CD4-positive, alpha-beta T cell (primary cell): ENCODE data around the gene RMRP. TPM values are rescaled to one million over a fixed set of nuclear protein-coding genes. Genes with fewer than 3 reads are reported as not detected.

Experiments
- ATAC-seq: fragments of 200-7000 bp; cut with Tn5 transposase; one replicate; pipeline ENCODE4 v1.10.0; 2022; ENCODE audit warnings: mild to moderate bottlenecking; ENCODE audit not compliant: poor library complexity
- CTCF ChIA-PET: fragments of 350-600 bp; sonication (Branson Sonifier 250); formaldehyde crosslinking; loops from one replicate; lab custom pipeline; 2021; ENCODE audit warnings: antibody characterized with exemption, inconsistent platforms; lab: Charles Lee
- POLR2A ChIA-PET: fragments of 350-600 bp; sonication (Branson Sonifier 250); formaldehyde crosslinking; loops from one replicate; lab custom pipeline; 2021; ENCODE audit warnings: antibody characterized with exemption, inconsistent platforms; lab: Charles Lee
- DNase-seq, 14 experiments: peaks; one replicate each; pipeline ENCODE4 v3.0.0-alpha.2; 2013 to 2020; ENCODE audit warnings: mixed read lengths in 2 of 14
- H3K27ac ChIP-seq, 2 donors: one replicate each; pipeline versions ENCODE4 v1.5.1 to v1.7.0; 2013; ENCODE audit warnings: low read length in 2 of 2, low read depth in 1 of 2, mild to moderate bottlenecking in 1 of 2
- H3K27me3 ChIP-seq, 2 experiments: 1 replicate in 1 of 2; 2 replicates in 1 of 2; pipeline versions ENCODE4 v1.6.1 to v1.7.0; 2013; ENCODE audit warnings: low read length in 2 of 2, control low read depth in 1 of 2, mild to moderate bottlenecking in 1 of 2, moderate library complexity in 1 of 2; ENCODE audit not compliant: insufficient read depth in 2 of 2, control insufficient read depth in 1 of 2
- H3K36me3 ChIP-seq: one replicate; pipeline ENCODE4 v1.6.1; 2013; ENCODE audit warnings: low read length, control low read depth; ENCODE audit not compliant: insufficient read depth
- H3K4me1 ChIP-seq: one replicate; pipeline ENCODE4 v1.6.1; 2013; ENCODE audit warnings: low read length, control low read depth; ENCODE audit not compliant: insufficient read depth
- H3K4me3 ChIP-seq: one replicate; pipeline ENCODE4 v1.5.1; 2013; ENCODE audit warnings: mild to moderate bottlenecking, low read length, moderate library complexity
- H3K9me3 ChIP-seq, 2 experiments: 1 replicate in 1 of 2; 2 replicates in 1 of 2; pipeline versions ENCODE4 v1.6.1 to v1.7.0; 2013; ENCODE audit warnings: low read length in 2 of 2, mild to moderate bottlenecking in 2 of 2, control low read depth in 1 of 2, moderate library complexity in 1 of 2; ENCODE audit not compliant: control insufficient read depth in 1 of 2, insufficient read depth in 1 of 2
- H3K27ac Mint-ChIP-seq: one replicate; pipeline ENCODE4 v1.8.0; 2020; ENCODE audit warnings: mixed read lengths
- H3K27me3 Mint-ChIP-seq: one replicate; pipeline ENCODE4 v1.8.0; 2021; ENCODE audit warnings: mixed read lengths
- H3K36me3 Mint-ChIP-seq: one replicate; pipeline ENCODE4 v1.8.0; 2021; ENCODE audit warnings: low read depth, mixed read lengths
- H3K4me1 Mint-ChIP-seq: one replicate; pipeline ENCODE4 v1.8.0; 2021; ENCODE audit warnings: low read depth, mixed read lengths
- H3K4me3 Mint-ChIP-seq: one replicate; pipeline ENCODE4 v1.8.0; 2020; ENCODE audit warnings: mild to moderate bottlenecking, mixed read lengths
- H3K9me3 Mint-ChIP-seq: one replicate; pipeline ENCODE4 v1.8.0; 2020; ENCODE audit warnings: mixed read lengths
- CTCF ChIP-seq: fragments of 200-600 bp; IDR thresholded peaks from one replicate; pipeline ENCODE4 v1.8.0; 2022; ENCODE audit warnings: antibody characterized with exemption, mild to moderate bottlenecking
- intact Hi-C, 2 experiments: fragments of 100-400 bp; cut with DNase I in 1 of 2; cut with micrococcal nuclease in 1 of 2; formaldehyde crosslinking; loops; one replicate each; pipeline versions ENCODE4 v1.15.1 to v1.9.0; 2023 to 2025; cut with DNase I, micrococcal nuclease
- total RNA-seq, 174 experiments: library from RNA in 2 of 174; stranded (reverse) in 2 of 174; gene quantifications; one replicate each; pipeline ENCODE4 v1.2.3 and lab custom pipeline; 2021 to 2026

The RMRP gene
- total RNA-seq, 2 experiments from 2014 or later = 14,857 to 24,615 TPM

GRCh38 chr9:35697486-35697885, 39.7 kb upstream of the RMRP start:
- H3K4me1 Mint-ChIP-seq = peaks cover 13% of the 10 kb centered on the region
- ChIA-PET POLR2A (interaction anchor here (0.5 to 2.8 kb wide), 4 partner anchors 31 to 65 kb away, joined by 4 to 24 read pairs (median 13); partner anchors contain the start of genes CCDC107 and RMRP), CTCF (interaction anchor here (0.9 to 3.3 kb wide), 9 partner anchors 10 to 94 kb away, joined by 3 to 32 read pairs (median 14); partner anchors contain the start of genes CCDC107, RMRP and TLN1)
- no peak overlapping the region for H3K4me3 Mint-ChIP-seq
- TF ChIP-seq CTCF = no peak
- no peaks in the 10 kb centered on the region for H3K27me3 Mint-ChIP-seq
- peaks cover 8% of the 10 kb centered on the region for H3K4me1 ChIP-seq
- no peaks in the 10 kb centered on the region for H3K36me3 Mint-ChIP-seq
- H3K27ac ChIP-seq = no peak overlapping the region
- no peak overlapping the region for H3K4me3 ChIP-seq
- no peaks in the 10 kb centered on the region for H3K9me3 ChIP-seq
- ATAC-seq = no peak
- no peaks in the 10 kb centered on the region for H3K27me3 ChIP-seq
- DNase-seq = no peak
- peaks cover 58% of the 10 kb centered on the region for H3K36me3 ChIP-seq
- intact Hi-C loops = loop anchor here (2.0 kb wide), 5 partner anchors 29 to 93 kb away; partner anchors contain the start of genes CCDC107 (in 2 of the 2), RMRP (in 2 of the 2) and TESK1 (in 1 of the 2)
- no peaks in the 10 kb centered on the region for H3K9me3 Mint-ChIP-seq
- no peak overlapping the region for H3K27ac Mint-ChIP-seq

GRCh38 chr9:35696520-35697215, 38.8 kb upstream of the RMRP start:
- intact Hi-C loops = loop anchor here (1.0 to 2.0 kb wide), 6 partner anchors 30 to 92 kb away; partner anchors contain the start of genes CCDC107 (in 2 of the 2), RMRP (in 2 of the 2) and TESK1 (in 1 of the 2)
- H3K27ac ChIP-seq = no peak overlapping the region
- H3K27ac Mint-ChIP-seq = peak overlapping the region; percentile 24

More at GRCh38 chr9:35696520-35697215, 38.8 kb upstream of the RMRP start:
- no peak overlapping the region for H3K4me3 ChIP-seq
- ChIA-PET POLR2A (interaction anchor here (0.5 to 2.8 kb wide), 15 partner anchors 10 to 93 kb away, joined by 3 to 24 read pairs (median 5); partner anchors contain the start of genes ARHGEF39, CCDC107, CREB3 and GBA2), CTCF (interaction anchor here (0.5 to 3.6 kb wide), 29 partner anchors 9 to 93 kb away, joined by 3 to 32 read pairs (median 4); partner anchors contain the start of genes ARHGEF39, CCDC107, RMRP and SIT1)
- Mint-ChIP-seq H3K27me3 (no peaks in the 10 kb centered on the region), H3K4me1 (peaks cover 18% of the 10 kb centered on the region), H3K4me3 (no peak overlapping the region), H3K9me3 (no peaks in the 10 kb centered on the region), H3K36me3 (no peaks in the 10 kb centered on the region)
- no peaks in the 10 kb centered on the region for H3K27me3 ChIP-seq
- DNase-seq (peak; percentile 29 to 78 (median 46)), ATAC-seq (peak; percentile 94)
- TF ChIP-seq CTCF = peak; percentile 97
- H3K4me1 ChIP-seq = peaks cover 10% of the 10 kb centered on the region
- peaks cover 52% of the 10 kb centered on the region for H3K36me3 ChIP-seq
- no peaks in the 10 kb centered on the region for H3K9me3 ChIP-seq
